HG02852 (cell line): ENCODE results near the gene ASB3.
"Not testable (repeated sequence)": the region's sequence is repeated elsewhere in the genome, so short reads cannot be mapped to it uniquely, and the experiment has no call there.

Experiments used
- ATAC-seq: cut with Tn5 transposase; IDR thresholded peaks from one replicate; pipeline ENCODE4 v1.9.1; 2021; ENCODE audit warnings: mild to moderate bottlenecking, moderate library complexity; ENCODE audit not compliant: unreplicated experiment

The ASB3 gene

GRCh38 chr2:53787614-53788289 is 999 bp upstream of the ASB3 start:
- ATAC-seq: peak; percentile 3

DNA sequence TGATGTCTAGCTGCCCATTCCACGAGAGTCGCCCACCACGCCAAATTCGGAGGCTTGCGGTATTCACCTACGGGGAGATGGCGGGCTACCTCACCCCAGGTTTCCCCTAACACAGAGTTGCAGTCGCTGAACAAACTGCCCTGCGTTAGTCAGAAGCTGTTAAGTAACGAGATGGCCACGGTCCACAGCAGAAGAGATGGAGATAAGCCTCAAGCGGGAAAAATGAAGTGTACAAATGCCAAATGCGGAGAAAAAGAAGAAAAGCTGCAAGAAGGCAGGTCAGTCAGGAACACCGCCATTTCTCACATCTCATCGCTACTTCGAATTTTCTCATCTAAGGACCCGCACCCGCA is 425 bp downstream of the ASB3 start:
- ATAC-seq: peak; percentile 20

- no peak for ATAC-seq
These were observed 1.4 kb downstream of the ASB3 start for GRCh38 chr2:53785366-53785765.

GRCh38 chr2:53784436-53784835 is 2.3 kb downstream of the ASB3 start:
- no peak for ATAC-seq

DNA sequence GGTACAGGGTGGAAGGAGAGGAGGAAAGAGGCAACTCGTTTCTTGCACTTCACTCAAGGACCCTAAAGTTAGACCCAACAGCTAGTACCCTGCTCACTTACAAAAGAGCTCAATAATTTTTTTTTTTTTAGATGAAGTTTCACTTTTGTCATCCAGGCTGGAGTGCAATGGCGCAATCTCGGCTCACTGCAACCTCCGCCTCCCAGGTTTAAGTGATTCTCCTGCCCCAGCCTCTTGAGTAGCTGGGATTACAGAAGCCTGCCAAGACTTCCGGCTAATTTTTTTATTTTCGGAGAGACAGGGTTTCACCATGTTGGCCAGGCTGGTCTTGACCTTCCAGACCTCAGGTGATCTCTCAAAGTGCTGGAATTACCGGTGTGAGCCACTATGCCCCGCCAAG is 4.1 kb downstream of the ASB3 start:
- ATAC-seq: no peak

DNA sequence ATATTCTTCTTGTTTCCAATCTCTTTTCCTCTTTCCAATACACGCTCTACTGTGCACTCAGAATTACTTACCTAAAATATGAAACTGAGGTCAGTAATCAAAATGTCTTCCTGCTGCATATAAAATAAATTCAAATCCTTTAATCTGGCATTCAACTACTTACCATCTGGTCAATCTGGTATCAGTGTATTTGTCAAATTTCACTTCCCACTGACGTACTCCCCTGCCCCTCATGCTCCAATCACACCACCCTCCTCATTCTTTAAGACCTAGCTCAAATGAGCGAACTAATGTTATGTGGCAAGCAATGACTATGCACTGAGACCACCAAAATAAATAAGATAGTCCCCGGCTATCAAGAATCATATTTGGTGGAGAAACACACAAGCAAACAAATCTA is 6.7 kb downstream of the ASB3 start:
- ATAC-seq: no peak

GRCh38 chr2:53778536-53779162 is 8.1 kb downstream of the ASB3 start:
- ATAC-seq: no peak

GRCh38 chr2:53777134-53777533 is 9.6 kb downstream of the ASB3 start:
- no peak for ATAC-seq

GRCh38 chr2:53770264-53770663 is 16.5 kb downstream of the ASB3 start:
- no peak for ATAC-seq

DNA sequence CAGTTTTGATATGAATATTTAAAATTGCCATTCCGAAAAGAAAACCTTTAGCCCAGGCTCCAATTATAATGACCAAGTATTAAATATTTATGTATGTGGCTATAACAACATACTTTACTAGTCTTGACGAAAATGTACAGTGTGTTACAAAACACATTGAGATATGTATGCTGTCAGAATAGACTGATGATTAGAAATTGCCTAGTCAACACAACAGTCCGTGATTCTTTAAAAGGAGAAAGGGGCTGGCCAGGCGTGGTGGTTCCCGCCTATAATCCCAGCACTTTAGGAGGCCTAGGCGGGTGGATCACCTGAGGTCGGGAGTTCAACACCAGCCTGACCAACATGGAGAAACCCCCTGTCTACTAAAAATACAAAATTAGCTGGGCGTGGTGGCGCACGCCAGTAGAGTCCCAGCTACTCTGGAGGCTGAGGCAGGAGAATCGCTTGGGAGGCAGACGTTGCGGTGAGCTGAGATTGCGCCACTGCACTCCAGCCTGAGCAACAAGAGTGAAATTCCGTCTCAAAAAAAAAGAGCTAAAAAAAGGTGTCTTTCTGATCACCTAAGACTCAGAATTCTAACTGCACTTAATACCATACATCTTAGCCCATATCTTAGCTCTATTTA is 17.3 kb downstream of the ASB3 start:
- no peak for ATAC-seq

DNA sequence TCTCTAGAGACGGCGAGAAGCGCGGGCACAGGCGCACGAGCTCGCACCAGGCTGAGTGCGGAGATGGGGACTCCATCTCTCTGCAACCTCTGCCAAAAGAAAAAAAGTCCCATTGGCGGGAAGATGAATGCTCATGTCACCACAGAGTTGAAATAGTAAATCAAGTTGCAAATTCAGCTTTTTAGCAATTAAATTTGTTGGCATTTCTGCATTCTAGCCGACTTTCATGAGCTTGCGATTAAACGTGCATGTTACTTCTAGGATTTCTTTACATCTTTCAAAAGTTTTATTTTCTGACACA is 18.6 kb downstream of the ASB3 start:
- peak; percentile 43 for ATAC-seq

- peak; percentile 94 for ATAC-seq
These were observed 19.1 kb downstream of the ASB3 start, which contains the start of gene CHAC2 for GRCh38 chr2:53767405-53768241. Gene CHAC2 (plus strand): TSS chr2:53767804. CDS start chr2:53767887, 83 bp downstream.

- ATAC-seq: no peak
These were observed 21.0 kb downstream of the ASB3 start for GRCh38 chr2:53765767-53766166.

DNA sequence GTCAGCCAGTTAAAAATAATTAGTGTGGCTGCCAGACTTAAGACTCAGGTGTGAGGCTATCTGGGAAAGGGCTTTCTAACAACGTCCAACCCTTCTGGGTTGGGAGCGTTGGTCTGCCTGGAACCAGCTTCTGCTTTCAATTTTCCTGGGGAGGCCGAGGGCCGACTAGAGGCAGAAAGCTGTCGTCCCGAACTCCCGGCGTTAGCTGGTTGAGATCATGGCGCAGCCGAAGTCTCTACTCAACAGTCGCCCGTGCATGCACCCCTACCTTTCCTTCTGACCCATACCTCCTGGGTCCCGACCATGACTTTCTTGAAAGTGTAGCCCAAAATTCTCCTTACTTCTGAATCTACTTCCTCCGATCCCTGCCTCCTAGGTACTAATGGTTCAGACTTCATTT is 29.5 kb downstream of the ASB3 start:
- not testable (repeated sequence) for ATAC-seq

DNA sequence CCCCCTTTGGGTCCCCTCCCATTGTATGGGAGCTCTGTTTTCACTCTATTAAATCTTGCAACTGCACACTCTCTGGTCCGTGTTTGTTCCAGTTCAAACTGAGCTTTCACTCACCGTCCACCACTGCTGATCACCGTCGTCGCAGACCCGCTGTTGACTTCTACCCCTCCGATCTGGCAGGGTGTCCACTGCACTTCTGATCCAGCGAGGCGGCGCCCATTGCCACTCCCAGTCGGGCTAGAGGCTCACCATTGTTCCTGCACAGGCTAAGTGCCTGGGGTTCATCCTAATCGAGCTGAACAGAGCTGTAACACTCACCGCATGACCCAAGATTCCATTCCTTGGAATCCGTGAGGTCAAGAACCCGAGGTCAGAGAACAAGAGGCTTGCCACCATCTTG is 30.1 kb downstream of the ASB3 start:
- no peak for ATAC-seq

DNA sequence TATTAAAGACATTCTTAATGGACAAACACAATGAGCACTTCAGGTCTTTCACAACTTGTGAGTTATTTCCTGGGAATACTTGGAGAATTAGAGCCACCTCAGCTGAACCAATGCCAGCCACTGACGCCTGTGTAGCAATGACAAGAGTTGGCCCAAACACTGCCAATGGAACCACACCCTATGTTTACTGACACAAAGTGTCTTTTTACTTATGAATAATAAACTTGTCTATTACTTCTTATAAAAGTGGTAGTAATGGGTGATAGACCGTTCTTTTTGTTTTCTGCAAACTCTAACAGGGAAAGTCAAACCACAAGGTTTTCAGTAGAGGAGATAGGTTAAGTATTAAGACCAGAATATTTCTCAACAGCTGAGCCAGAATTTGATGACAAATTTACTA is 31.6 kb downstream of the ASB3 start:
- ATAC-seq: no peak

DNA sequence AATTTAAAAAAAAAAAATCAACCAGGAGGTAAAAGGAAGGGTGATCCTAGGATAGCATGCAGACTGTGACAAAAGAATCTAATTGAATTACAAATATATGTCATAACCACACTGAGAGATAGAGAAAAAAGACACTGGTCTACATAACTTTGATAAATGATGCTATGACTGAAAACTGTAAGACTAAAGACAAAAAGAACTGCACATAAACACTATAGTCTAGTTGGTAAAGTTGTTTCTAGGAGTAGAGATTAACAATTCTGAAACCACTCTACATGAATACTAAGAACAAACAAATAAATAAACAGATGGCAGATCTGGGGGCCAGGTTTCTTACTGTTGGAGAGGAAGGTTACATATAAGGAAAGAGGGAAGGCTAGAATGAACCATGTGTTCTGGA is 33.7 kb downstream of the ASB3 start:
- ATAC-seq: no peak

DNA sequence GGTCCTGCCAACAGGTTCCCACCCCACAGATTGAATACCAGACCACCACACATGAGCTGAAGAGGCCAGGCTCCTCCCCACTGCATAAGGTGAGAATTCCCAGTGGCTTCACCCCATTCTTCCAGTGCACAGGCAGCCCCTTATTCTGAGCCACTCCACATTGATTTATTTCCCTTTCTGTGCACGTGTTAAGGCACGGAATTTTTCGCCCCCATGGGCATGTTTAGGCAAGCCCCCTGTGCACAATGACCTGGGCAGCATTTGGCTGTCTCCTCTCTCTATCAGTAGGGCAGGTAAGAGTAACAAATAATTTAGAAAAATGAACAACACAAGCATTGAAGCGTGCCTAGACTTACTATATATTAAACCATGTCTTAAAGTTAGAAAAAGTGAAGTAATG is 34.4 kb downstream of the ASB3 start:
- no peak for ATAC-seq

- ATAC-seq: peak; percentile 92
These were observed 35.0 kb downstream of the ASB3 start for GRCh38 chr2:53751728-53752127.

GRCh38 chr2:53750041-53750768 is 36.5 kb downstream of the ASB3 start:
- ATAC-seq: no peak
